Hepatic stellate cell (primary cell): ENCODE results near the gene ADAMTS9.
A peak's percentile ranks its signal among the peaks of the same experiment; 100 is the strongest.

ENCODE experiments used
- DNase-seq: peaks from one replicate; pipeline ENCODE4 v3.0.0; 2011; ENCODE audit warnings: low spot score

The ADAMTS9 gene

GRCh38 chr3:64687781-64688604 is at the start of gene ADAMTS9:
TSS of gene ADAMTS9 (minus strand) at chr3:64688000. CDS start at chr3:64687657, 343 bp downstream.
- peak; percentile 55 for DNase-seq

GRCh38 chr3:64732576-64732975 is 44.8 kb upstream of the ADAMTS9 start:
- no peak for DNase-seq

- DNase-seq, result no peak
These were observed 42.9 kb upstream of the ADAMTS9 start for GRCh38 chr3:64730681-64731080.

GRCh38 chr3:64728994-64729393 is 41.2 kb upstream of the ADAMTS9 start:
- no peak for DNase-seq

- DNase-seq, result no peak
These were observed 40.6 kb upstream of the ADAMTS9 start for GRCh38 chr3:64728428-64728827.

GRCh38 chr3:64726414-64727090 is 38.8 kb upstream of the ADAMTS9 start:
- no peak for DNase-seq

- DNase-seq, result no peak
These were observed 31.2 kb upstream of the ADAMTS9 start for GRCh38 chr3:64718976-64719375.

GRCh38 chr3:64717872-64718613 is 30.2 kb upstream of the ADAMTS9 start:
- DNase-seq, result no peak

- no peak for DNase-seq
These were observed 29.6 kb upstream of the ADAMTS9 start for GRCh38 chr3:64717411-64717810.

- DNase-seq, result no peak
These were observed 28.4 kb upstream of the ADAMTS9 start for GRCh38 chr3:64716110-64716710.

GRCh38 chr3:64715211-64715982 is 27.6 kb upstream of the ADAMTS9 start:
- no peak for DNase-seq

- DNase-seq, result no peak
These were observed 20.7 kb upstream of the ADAMTS9 start for GRCh38 chr3:64708456-64708855.

- no peak for DNase-seq
These were observed 18.1 kb upstream of the ADAMTS9 start for GRCh38 chr3:64705946-64706345.

- DNase-seq, result no peak
These were observed 9.1 kb upstream of the ADAMTS9 start for GRCh38 chr3:64696896-64697295.

GRCh38 chr3:64694114-64694513 is 6.3 kb upstream of the ADAMTS9 start:
- DNase-seq, result no peak

GRCh38 chr3:64693031-64693430 is 5.2 kb upstream of the ADAMTS9 start:
- no peak for DNase-seq

GRCh38 chr3:64691051-64691450 is 3.3 kb upstream of the ADAMTS9 start:
- DNase-seq, result peak; percentile 6

- peak; percentile 19 for DNase-seq
These were observed 567 bp downstream of the ADAMTS9 start for GRCh38 chr3:64687086-64687780.

- peak; percentile 47 for DNase-seq
These were observed 1.3 kb downstream of the ADAMTS9 start for GRCh38 chr3:64686446-64686908.

- peak; percentile 84 for DNase-seq
These were observed 1.9 kb downstream of the ADAMTS9 start for GRCh38 chr3:64685800-64686445.
